Mesenchymal stem cell (in vitro differentiated cells and primary cell): ENCODE measurements around the gene FGD6.
A peak's percentile ranks its signal among the peaks of the same experiment; 100 is the strongest.

Experiments
- DNase-seq: peaks from one replicate; pipeline ENCODE4 v3.0.0-alpha.2; 2013
- H2AFZ ChIP-seq: one replicate; pipeline ENCODE4 v1.6.1; 2013; ENCODE audit warnings: low read depth, mild to moderate bottlenecking, control low read depth, inconsistent platforms, low read length, moderate library complexity
- H2AK5ac ChIP-seq: 2 replicates; pipeline ENCODE4 v1.6.1; 2013; ENCODE audit warnings: low read length, moderate library complexity, mild to moderate bottlenecking, inconsistent platforms; ENCODE audit not compliant: severe bottlenecking
- H2BK120ac ChIP-seq: one replicate; pipeline ENCODE4 v1.6.1; 2013; ENCODE audit warnings: low read depth, mild to moderate bottlenecking, inconsistent platforms, low read length, moderate library complexity
- H2BK12ac ChIP-seq, 2 experiments: one replicate each; pipeline ENCODE4 v1.6.1; 2013; ENCODE audit warnings: inconsistent platforms in 2 of 2, low read length in 2 of 2, mild to moderate bottlenecking in 2 of 2, moderate library complexity in 2 of 2, control low read depth in 1 of 2
- H2BK15ac ChIP-seq: one replicate; pipeline ENCODE4 v1.6.1; 2013; ENCODE audit warnings: mild to moderate bottlenecking, low read depth, inconsistent platforms; ENCODE audit not compliant: poor library complexity, severe bottlenecking
- H2BK5ac ChIP-seq: 2 replicates; pipeline ENCODE4 v1.6.1; 2013; ENCODE audit warnings: low read depth, mild to moderate bottlenecking, low read length, control low read depth, inconsistent platforms; ENCODE audit not compliant: poor library complexity, severe bottlenecking
- H3K14ac ChIP-seq, 2 experiments: one replicate each; pipeline ENCODE4 v1.6.1; 2013; ENCODE audit warnings: inconsistent platforms in 2 of 2, low read length in 2 of 2, control low read depth in 1 of 2, mild to moderate bottlenecking in 1 of 2, moderate library complexity in 1 of 2
- H3K18ac ChIP-seq, 2 experiments: one replicate each; pipeline ENCODE4 v1.6.1; 2013; ENCODE audit warnings: inconsistent platforms in 2 of 2, low read length in 2 of 2, control low read depth in 1 of 2, low read depth in 1 of 2, mild to moderate bottlenecking in 1 of 2
- H3K23ac ChIP-seq, 2 experiments: one replicate each; pipeline ENCODE4 v1.6.1; 2013; ENCODE audit warnings: inconsistent platforms in 2 of 2, low read length in 2 of 2, mild to moderate bottlenecking in 2 of 2, moderate library complexity in 2 of 2, control low read depth in 1 of 2
- H3K27ac ChIP-seq: 2 replicates; pipeline ENCODE4 v1.5.1; 2013; ENCODE audit warnings: mild to moderate bottlenecking, moderate library complexity, low read length, control low read depth, inconsistent platforms; ENCODE audit not compliant: poor library complexity, severe bottlenecking
- H3K27me3 ChIP-seq, 2 experiments: 2 replicates each; pipeline versions ENCODE4 v1.6.1 to v1.7.0; 2013; ENCODE audit warnings: low read length in 2 of 2, mild to moderate bottlenecking in 2 of 2, moderate library complexity in 2 of 2, control low read depth in 1 of 2, inconsistent platforms in 1 of 2; ENCODE audit not compliant: control insufficient read depth in 1 of 2, insufficient read depth in 1 of 2
- H3K36me3 ChIP-seq, 2 experiments: 2 replicates each; pipeline versions ENCODE4 v1.6.1 to v1.7.0; 2013; ENCODE audit warnings: low read length in 2 of 2, control low read depth in 1 of 2, inconsistent platforms in 1 of 2, low read depth in 1 of 2, mild to moderate bottlenecking in 1 of 2; ENCODE audit not compliant: insufficient read depth in 2 of 2, control insufficient read depth in 1 of 2
- H3K4ac ChIP-seq, 2 experiments: one replicate each; pipeline ENCODE4 v1.6.1; 2013; ENCODE audit warnings: inconsistent platforms in 2 of 2, low read length in 2 of 2, mild to moderate bottlenecking in 2 of 2, moderate library complexity in 2 of 2, control low read depth in 1 of 2, low read depth in 1 of 2
- H3K4me1 ChIP-seq: 2 replicates; pipeline ENCODE4 v1.6.1; 2013; ENCODE audit warnings: low read depth, low read length, control low read depth; ENCODE audit not compliant: control insufficient read depth, insufficient read depth
- H3K4me2 ChIP-seq: 2 replicates; pipeline ENCODE4 v1.6.1; 2013; ENCODE audit warnings: low read length, mild to moderate bottlenecking, inconsistent platforms; ENCODE audit not compliant: poor library complexity, severe bottlenecking
- H3K4me3 ChIP-seq, 2 experiments: 2 replicates each; pipeline versions ENCODE4 v1.5.1 to v1.7.0; 2013; ENCODE audit warnings: low read length in 2 of 2, mild to moderate bottlenecking in 2 of 2, control low read depth in 1 of 2, low read depth in 1 of 2; ENCODE audit not compliant: insufficient read depth in 1 of 2
- H3K79me1 ChIP-seq: replicated peaks from 2 replicates; pipeline ENCODE4 v1.6.1; 2013; ENCODE audit warnings: mild to moderate bottlenecking, control low read depth, low read length, inconsistent platforms; ENCODE audit not compliant: poor library complexity, severe bottlenecking
- H3K9ac ChIP-seq: 2 replicates; pipeline ENCODE4 v1.7.0; 2013; ENCODE audit warnings: mild to moderate bottlenecking, low read length, moderate library complexity
- H3K9me3 ChIP-seq: 2 replicates; pipeline ENCODE4 v1.7.0; 2013; ENCODE audit warnings: mild to moderate bottlenecking, low read length; ENCODE audit not compliant: control insufficient read depth
- H4K8ac ChIP-seq: one replicate; pipeline ENCODE4 v1.6.1; 2013; ENCODE audit warnings: inconsistent platforms, mild to moderate bottlenecking, low read length, moderate library complexity
- H4K91ac ChIP-seq: one replicate; pipeline ENCODE4 v1.6.1; 2013; ENCODE audit warnings: mild to moderate bottlenecking, low read length, inconsistent platforms
- WGBS: methylation state at CpG from one replicate; pipeline ENCODE4 v1.1.7; 2013; ENCODE audit warnings: mixed read lengths; 5-methylcytosine and 5-hydroxymethylcytosine counted together

The FGD6 gene

GRCh38 chr12:95225645-95226212 is 8.5 kb upstream of the FGD6 start:
- no peak overlapping the region for H3K4me3 ChIP-seq
- no peak overlapping the region for H3K18ac ChIP-seq
- no peak overlapping the region for H3K14ac ChIP-seq
- H2AK5ac ChIP-seq = no peak overlapping the region
- peaks cover 6 to 7% of the 10 kb centered on the region in 2 experiments for H3K36me3 ChIP-seq
- H3K23ac ChIP-seq = no peak overlapping the region
- H2AFZ ChIP-seq = no peak overlapping the region
- no peak for DNase-seq
- H3K27ac ChIP-seq = no peak overlapping the region
- peaks cover 4% of the 10 kb centered on the region for H3K79me1 ChIP-seq
- 100% methylated on average over 1 of the region's 1 CpG for WGBS
- no peak overlapping the region for H2BK5ac ChIP-seq
- H3K27me3 ChIP-seq = no peaks in the 10 kb centered on the region
- H3K9me3 ChIP-seq = no peaks in the 10 kb centered on the region
- H2BK15ac ChIP-seq = no peak overlapping the region
- H4K8ac ChIP-seq = no peak overlapping the region
- H4K91ac ChIP-seq = no peak overlapping the region
- H2BK120ac ChIP-seq = no peak overlapping the region
- no peak overlapping the region for H3K9ac ChIP-seq
- H3K4ac ChIP-seq = no peak overlapping the region
- peaks cover 8% of the 10 kb centered on the region for H3K4me1 ChIP-seq
- H3K4me2 ChIP-seq = no peak overlapping the region
- H2BK12ac ChIP-seq = no peak overlapping the region

- Histone ChIP-seq H3K23ac (no peak overlapping the region), H3K9ac (no peak overlapping the region), H3K4ac (peak overlapping the region in 1 of 2 experiments; percentile 9), H4K91ac (no peak overlapping the region), H3K4me2 (no peak overlapping the region), H2AFZ (no peak overlapping the region), H2AK5ac (no peak overlapping the region), H3K18ac (no peak overlapping the region), H3K9me3 (no peaks in the 10 kb centered on the region), H3K27me3 (no peaks in the 10 kb centered on the region), H4K8ac (no peak overlapping the region), H3K27ac (peak overlapping the region; percentile 8), H3K79me1 (peaks cover 4% of the 10 kb centered on the region), H2BK12ac (peak overlapping the region in 1 of 2 experiments; percentile 24), H3K36me3 (peaks cover 6 to 7% of the 10 kb centered on the region in 2 experiments), H2BK5ac (no peak overlapping the region), H3K14ac (no peak overlapping the region), H3K4me3 (no peak overlapping the region), H2BK15ac (peak overlapping the region; percentile 40), H3K4me1 (peaks cover 11% of the 10 kb centered on the region), H2BK120ac (no peak overlapping the region)
- peak; percentile 67 for DNase-seq
- 97% methylated on average over 7 of the region's 8 CpGs for WGBS
Measured at GRCh38 chr12:95224202-95225170, 7.2 kb upstream of the FGD6 start.

GRCh38 chr12:95220726-95221125 is 3.5 kb upstream of the FGD6 start:
- H3K9me3 ChIP-seq = no peaks in the 10 kb centered on the region
- H2BK15ac ChIP-seq = no peak overlapping the region
- no peak overlapping the region for H3K23ac ChIP-seq
- no peaks in the 10 kb centered on the region for H3K27me3 ChIP-seq
- H3K4me3 ChIP-seq = no peak overlapping the region
- H4K91ac ChIP-seq = no peak overlapping the region
- no peak overlapping the region for H4K8ac ChIP-seq
- no peak overlapping the region for H3K4me2 ChIP-seq
- H3K9ac ChIP-seq = no peak overlapping the region
- no peak overlapping the region for H2AFZ ChIP-seq
- DNase-seq = no peak
- H3K14ac ChIP-seq = no peak overlapping the region
- no peak overlapping the region for H2AK5ac ChIP-seq
- no peak overlapping the region for H3K18ac ChIP-seq
- no peak overlapping the region for H2BK5ac ChIP-seq
- no peak overlapping the region for H2BK12ac ChIP-seq
- peaks cover 9% of the 10 kb centered on the region for H3K4me1 ChIP-seq
- H3K79me1 ChIP-seq = peaks cover 2% of the 10 kb centered on the region
- no peak overlapping the region for H3K27ac ChIP-seq
- no peak overlapping the region for H3K4ac ChIP-seq
- peaks cover under 1 to 7% of the 10 kb centered on the region in 2 experiments for H3K36me3 ChIP-seq
- no peak overlapping the region for H2BK120ac ChIP-seq

GRCh38 chr12:95220190-95220589 is 2.9 kb upstream of the FGD6 start:
- Histone ChIP-seq H3K14ac (peak overlapping the region in 1 of 2 experiments; percentile 32), H2AK5ac (no peak overlapping the region), H3K27ac (no peak overlapping the region), H2BK5ac (no peak overlapping the region), H3K23ac (no peak overlapping the region), H4K91ac (no peak overlapping the region), H3K4ac (no peak overlapping the region), H3K9ac (no peak overlapping the region), H2BK120ac (no peak overlapping the region), H2BK12ac (no peak overlapping the region), H3K18ac (peak overlapping the region in 1 of 2 experiments; percentile 3), H3K4me2 (peak overlapping the region; percentile 45), H3K9me3 (no peaks in the 10 kb centered on the region), H3K4me3 (no peak overlapping the region), H3K4me1 (peaks cover 9% of the 10 kb centered on the region), H3K79me1 (peaks cover 2% of the 10 kb centered on the region), H4K8ac (no peak overlapping the region), H3K36me3 (peaks cover 0 to 5% of the 10 kb centered on the region in 2 experiments), H2BK15ac (no peak overlapping the region), H2AFZ (no peak overlapping the region), H3K27me3 (no peaks in the 10 kb centered on the region)
- no peak for DNase-seq
- 100% methylated on average over 4 of the region's 4 CpGs for WGBS
